PC-9 (cell line): ENCODE measurements around the gene SPATA31A1.
"Not testable (repeated sequence)": the region's sequence is repeated elsewhere in the genome, so short reads cannot be mapped to it uniquely, and the experiment has no call there.

Experiments used
- EZH2 ChIP-seq: fragments of 200-600 bp; sonication (generic); IDR thresholded peaks from 2 replicates; pipeline ENCODE4 v1.8.0; 2017; ENCODE audit warnings: antibody characterized with exemption, low read depth
- TF ChIP-seq, protein P1 (sequence below): fragments of 200-600 bp; sonication (generic); conservative IDR thresholded peaks from 2 replicates; pipeline ENCODE4 v1.6.1; 2017; ENCODE audit warnings: mixed run types, antibody characterized with exemption, mild to moderate bottlenecking, moderate library complexity

DNA sequence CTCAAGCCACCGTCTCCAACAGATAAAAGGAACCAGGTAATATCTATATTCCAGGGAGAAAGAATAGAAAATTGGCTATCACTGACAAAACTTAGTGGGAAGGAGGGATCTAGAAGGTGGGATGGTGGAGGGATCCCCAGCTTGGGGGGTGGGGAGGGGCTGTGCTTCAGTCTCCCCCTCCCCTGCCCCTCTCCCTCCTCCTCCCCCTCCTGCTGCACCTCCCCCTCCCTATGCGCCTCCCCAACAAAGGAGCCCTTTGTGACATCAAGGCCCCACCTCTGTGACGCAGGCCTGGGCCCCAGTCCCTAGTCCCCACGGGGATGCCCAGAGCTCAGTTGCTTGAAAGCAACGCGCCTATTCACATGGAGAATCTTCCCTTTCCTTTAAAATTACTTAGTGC, at the start of gene SPATA31A1:
- TF ChIP-seq, protein P1, sequence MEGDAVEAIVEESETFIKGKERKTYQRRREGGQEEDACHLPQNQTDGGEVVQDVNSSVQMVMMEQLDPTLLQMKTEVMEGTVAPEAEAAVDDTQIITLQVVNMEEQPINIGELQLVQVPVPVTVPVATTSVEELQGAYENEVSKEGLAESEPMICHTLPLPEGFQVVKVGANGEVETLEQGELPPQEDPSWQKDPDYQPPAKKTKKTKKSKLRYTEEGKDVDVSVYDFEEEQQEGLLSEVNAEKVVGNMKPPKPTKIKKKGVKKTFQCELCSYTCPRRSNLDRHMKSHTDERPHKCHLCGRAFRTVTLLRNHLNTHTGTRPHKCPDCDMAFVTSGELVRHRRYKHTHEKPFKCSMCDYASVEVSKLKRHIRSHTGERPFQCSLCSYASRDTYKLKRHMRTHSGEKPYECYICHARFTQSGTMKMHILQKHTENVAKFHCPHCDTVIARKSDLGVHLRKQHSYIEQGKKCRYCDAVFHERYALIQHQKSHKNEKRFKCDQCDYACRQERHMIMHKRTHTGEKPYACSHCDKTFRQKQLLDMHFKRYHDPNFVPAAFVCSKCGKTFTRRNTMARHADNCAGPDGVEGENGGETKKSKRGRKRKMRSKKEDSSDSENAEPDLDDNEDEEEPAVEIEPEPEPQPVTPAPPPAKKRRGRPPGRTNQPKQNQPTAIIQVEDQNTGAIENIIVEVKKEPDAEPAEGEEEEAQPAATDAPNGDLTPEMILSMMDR, result not testable (repeated sequence)
- TF ChIP-seq EZH2, result not testable (repeated sequence)
